GM12878 (cell line): ENCODE measurements around the gene NRXN3. TPM values are rescaled to one million over a fixed set of nuclear protein-coding genes. Genes with fewer than 3 reads are reported as not detected.

Experiments
- ATAC-seq: fragments of 200-7000 bp; cut with Tn5 transposase; 3 replicates; pipeline ENCODE4 v1.9.1; 2020; ENCODE audit warnings: mild to moderate bottlenecking, moderate library complexity
- BruUV-seq: library from RNA; stranded (reverse); fragments of 400-500 nt; replicated peaks from 2 replicates; lab custom pipeline; 2021; lab: Mats Ljungman, UMichigan
- CTCF ChIA-PET: fragments of 300-600 bp; sonication (Branson Sonifier 250); formaldehyde crosslinking; extraction: SDS; loops from one replicate; lab custom pipeline; 2021; ENCODE audit warnings: inconsistent platforms; lab: Yijun Ruan, JAX
- POLR2A ChIA-PET: fragments of 350-600 bp; formaldehyde crosslinking; extraction: SDS; loops from one replicate; lab custom pipeline; 2021; ENCODE audit warnings: inconsistent platforms; lab: Charles Lee
- RAD21 ChIA-PET: fragments of 300-600 bp; sonication (Branson Sonifier 250); formaldehyde crosslinking; loops from one replicate; lab custom pipeline; 2023; ENCODE audit warnings: antibody characterized with exemption; ENCODE audit not compliant: unreplicated experiment; lab: Charles Lee
- SMC1A ChIA-PET: fragments of 300-600 bp; sonication (Branson Sonifier 250); formaldehyde crosslinking; loops from one replicate; lab custom pipeline; 2023; ENCODE audit not compliant: unreplicated experiment, uncharacterized antibody; lab: Charles Lee
- DNase-seq: peaks from one replicate; pipeline ENCODE4 v3.0.0-alpha.2; 2011; ENCODE audit warnings: low read depth, low spot score
- FAIRE-seq: peaks from 3 replicates; lab custom pipeline; 2011; peaks lifted over from hg19 to GRCh38; lab: Jason Lieb, UNC
- H2AFZ ChIP-seq: 2 replicates; pipeline ENCODE4 v1.6.0; 2011; ENCODE audit warnings: low read depth, low read length, control low read depth; ENCODE audit not compliant: control insufficient read depth
- H3K27ac ChIP-seq: 2 replicates; pipeline ENCODE4 v1.5.1; 2011; ENCODE audit warnings: control low read depth; ENCODE audit not compliant: control insufficient read depth, insufficient read depth
- H3K27me3 ChIP-seq, 2 experiments: replicated peaks in 1 of 2; 2 replicates each; pipeline versions ENCODE4 v1.6.0 to v1.6.1; 2011; ENCODE audit warnings: low read length in 1 of 2; ENCODE audit not compliant: control insufficient read depth in 2 of 2, insufficient read depth in 2 of 2
- H3K36me3 ChIP-seq, 2 experiments: 2 replicates each; pipeline ENCODE4 v1.5.1; 2011; ENCODE audit warnings: low read length in 1 of 2; ENCODE audit not compliant: control insufficient read depth in 2 of 2, insufficient read depth in 2 of 2
- H3K4me1 ChIP-seq: 2 replicates; pipeline ENCODE4 v1.6.1; 2011; ENCODE audit warnings: mild to moderate bottlenecking, low read length, moderate library complexity, mixed read lengths; ENCODE audit not compliant: control insufficient read depth, insufficient read depth
- H3K4me2 ChIP-seq: 2 replicates; pipeline ENCODE4 v1.6.0; 2011; ENCODE audit warnings: control low read depth; ENCODE audit not compliant: control insufficient read depth, insufficient read depth
- H3K4me3 ChIP-seq: fragments of 200-600 bp; sonication (generic); 2 replicates; pipeline ENCODE4 v1.5.1; 2016
- H3K79me2 ChIP-seq: 2 replicates; pipeline ENCODE4 v1.6.0; 2011; ENCODE audit warnings: low read length; ENCODE audit not compliant: control insufficient read depth, insufficient read depth
- H3K9ac ChIP-seq: 2 replicates; pipeline ENCODE4 v1.8.0; 2011; ENCODE audit warnings: low read length, control low read depth, mixed read lengths; ENCODE audit not compliant: control insufficient read depth, insufficient read depth
- H3K9me3 ChIP-seq: replicated peaks from 3 replicates; pipeline ENCODE4 v1.5.1; 2011; ENCODE audit warnings: mild to moderate bottlenecking, low read length; ENCODE audit not compliant: control insufficient read depth, insufficient read depth
- H4K20me1 ChIP-seq: 2 replicates; pipeline ENCODE4 v1.6.0; 2011; ENCODE audit not compliant: control insufficient read depth, insufficient read depth
- CBFB ChIP-seq: IDR thresholded peaks from 2 replicates; pipeline ENCODE4 v1.6.1; 2016; ENCODE audit warnings: antibody characterized with exemption, low read depth
- CHD4 ChIP-seq: fragments of 200-600 bp; sonication (generic); IDR thresholded peaks from 2 replicates; pipeline ENCODE4 v1.6.1; 2016; ENCODE audit warnings: mild to moderate bottlenecking
- JUND ChIP-seq: IDR thresholded peaks from 2 replicates; pipeline ENCODE4 v1.6.1; 2012; ENCODE audit warnings: low read depth, mild to moderate bottlenecking, low read length, improper control_type of control experiment, moderate library complexity
- RBBP5 ChIP-seq: fragments of 200-600 bp; sonication (generic); conservative IDR thresholded peaks from 2 replicates; pipeline ENCODE4 v1.6.1; 2016
- REST ChIP-seq: IDR thresholded peaks from 2 replicates; pipeline ENCODE4 v1.6.1; 2012; ENCODE audit warnings: mild to moderate bottlenecking, low read depth, low read length
- SMAD1 ChIP-seq: fragments of 450-650 bp; IDR thresholded peaks from 2 replicates; pipeline ENCODE4 v1.6.1; 2018; ENCODE audit warnings: mild to moderate bottlenecking, low read depth; ENCODE audit not compliant: partially characterized antibody
- SP1 ChIP-seq: IDR thresholded peaks from one replicate; pipeline ENCODE4 v1.6.1; 2011; ENCODE audit warnings: low read depth, low read length
- SRF ChIP-seq, 2 experiments: IDR thresholded peaks; 2 replicates each; pipeline ENCODE4 v1.6.1; 2011; ENCODE audit warnings: low read depth in 2 of 2, low read length in 2 of 2, mild to moderate bottlenecking in 1 of 2, moderate library complexity in 1 of 2
- SUPT20H ChIP-seq: IDR thresholded peaks from 2 replicates; pipeline ENCODE4 v1.6.1; 2011; ENCODE audit warnings: low read depth, mild to moderate bottlenecking, low read length, moderate library complexity, borderline replicate concordance; ENCODE audit not compliant: control insufficient read depth
- YBX1 ChIP-seq: fragments of 450-650 bp; IDR thresholded peaks from 2 replicates; pipeline ENCODE4 v1.6.1; 2016; ENCODE audit warnings: antibody characterized with exemption
- ZBTB33 ChIP-seq: fragments of 450-650 bp; IDR thresholded peaks from 2 replicates; pipeline ENCODE4 v1.6.1; 2017; ENCODE audit warnings: mild to moderate bottlenecking
- WGBS: methylation state at CpG from one replicate; pipeline ENCODE4 v1.1.6; 2016; ENCODE audit warnings: low lambda C conversion rate; ENCODE audit not compliant: insufficient replicate concordance, insufficient coverage; ENCODE audit errors: missing lambda C conversion rate; 5-methylcytosine and 5-hydroxymethylcytosine counted together
- in situ Hi-C: fragments of 300-500 bp; cut with MboI; formaldehyde crosslinking; loops from 9 replicates; pipeline ENCODE4 v1.14.3; 2018; ENCODE audit warnings: mixed read lengths
- intact Hi-C: fragments of 100-400 bp; cut with micrococcal nuclease; formaldehyde crosslinking; loops from one replicate; pipeline ENCODE4 v1.14.2; 2022; ENCODE audit not compliant: unreplicated experiment
- polyA plus RNA-seq, 11 experiments: library from polyadenylated mRNA; depleted of rRNA in 4 of 11; unstranded in 6 of 11; stranded (reverse) in 5 of 11; fragments of >200 nt; fragmentation: Nextera tagmentation in 4 of 11; fragmentation: Illumina TruSeq in 1 of 11; extraction: Ambion mirVana in 4 of 11; extraction: Trizol in 1 of 11; gene quantifications; 1 replicate in 1 of 11; 2 replicates in 10 of 11; pipeline versions ENCODE4 v1.2.1 to v1.2.3, GENCODE V29; 2011 to 2016; ENCODE audit warnings: inconsistent platforms in 2 of 11, missing spikeins in 2 of 11, low read depth in 1 of 11
- total RNA-seq, 4 experiments: library from RNA; depleted of rRNA in 3 of 4; stranded (reverse); fragments of >200 nt in 3 of 4; fragmentation: Illumina TruSeq in 1 of 4; extraction: Trizol in 1 of 4; gene quantifications; 2 replicates each; pipeline versions ENCODE4 v1.2.1 to v1.2.3, GENCODE V29; 2013 to 2021

The NRXN3 gene
- total and polyA plus RNA-seq, 10 of the 15 experiments (the other 5 are each of a cell fraction or from before 2014, with no cell fraction given), result 0.52 to 3.3 (median 1.4) TPM

- ChIA-PET RAD21 (no interaction called here), CTCF (interaction anchor here (0.8 kb wide), 1 partner anchor 9 kb away, joined by 3 read pairs; no protein-coding TSS in a partner anchor), POLR2A (no interaction called here), SMC1A (no interaction called here)
- WGBS, result 7% methylated on average over 4 of the region's 4 CpGs
- Histone ChIP-seq H2AFZ (no peak overlapping the region), H3K9me3 (no peaks in the 10 kb centered on the region), H3K9ac (no peak overlapping the region), H3K27ac (no peak overlapping the region), H3K36me3 (no peaks in the 10 kb centered on the region), H3K4me2 (no peak overlapping the region), H3K4me3 (no peak overlapping the region), H3K79me2 (no peaks in the 10 kb centered on the region), H4K20me1 (no peaks in the 10 kb centered on the region), H3K4me1 (no peaks in the 10 kb centered on the region), H3K27me3 (no peaks in the 10 kb centered on the region)
- DNase-seq (no peak), FAIRE-seq (no peak), ATAC-seq (no peak)
- TF ChIP-seq SUPT20H (no peak), ZBTB33 (no peak), REST (no peak), CBFB (no peak), JUND (no peak), SRF (IDR thresholded peaks at IDR 0.05; ENCODE audit: low read depth in 2 of 2, low read length in 2 of 2) (no peak), RBBP5 (no peak), CHD4 (no peak), SMAD1 (no peak), YBX1 (no peak), SP1 (no peak)
- in situ Hi-C loops, result no loop called here
- no TSS peak for BruUV-seq
- intact Hi-C loops, result no loop called here
Observed at GRCh38 chr14:79091381-79091963, 921.3 kb downstream of the NRXN3 start.
